ENCODE results near the gene PITX1.

GRCh38 chr5:135045488-135045887 is 11.5 kb upstream of the PITX1 start:
- TF ChIP-seq, protein P1, sequence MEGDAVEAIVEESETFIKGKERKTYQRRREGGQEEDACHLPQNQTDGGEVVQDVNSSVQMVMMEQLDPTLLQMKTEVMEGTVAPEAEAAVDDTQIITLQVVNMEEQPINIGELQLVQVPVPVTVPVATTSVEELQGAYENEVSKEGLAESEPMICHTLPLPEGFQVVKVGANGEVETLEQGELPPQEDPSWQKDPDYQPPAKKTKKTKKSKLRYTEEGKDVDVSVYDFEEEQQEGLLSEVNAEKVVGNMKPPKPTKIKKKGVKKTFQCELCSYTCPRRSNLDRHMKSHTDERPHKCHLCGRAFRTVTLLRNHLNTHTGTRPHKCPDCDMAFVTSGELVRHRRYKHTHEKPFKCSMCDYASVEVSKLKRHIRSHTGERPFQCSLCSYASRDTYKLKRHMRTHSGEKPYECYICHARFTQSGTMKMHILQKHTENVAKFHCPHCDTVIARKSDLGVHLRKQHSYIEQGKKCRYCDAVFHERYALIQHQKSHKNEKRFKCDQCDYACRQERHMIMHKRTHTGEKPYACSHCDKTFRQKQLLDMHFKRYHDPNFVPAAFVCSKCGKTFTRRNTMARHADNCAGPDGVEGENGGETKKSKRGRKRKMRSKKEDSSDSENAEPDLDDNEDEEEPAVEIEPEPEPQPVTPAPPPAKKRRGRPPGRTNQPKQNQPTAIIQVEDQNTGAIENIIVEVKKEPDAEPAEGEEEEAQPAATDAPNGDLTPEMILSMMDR (IDR thresholded peaks at IDR 0.05): no peak
- no peak for TF ChIP-seq POLR2A (IDR thresholded peaks at IDR 0.05)
